GM23248 (cell line): ENCODE data around the gene RTN4IP1. TPM values are rescaled to one million over a fixed set of nuclear protein-coding genes. Genes with fewer than 3 reads are reported as not detected.

ENCODE experiments used
- DNase-seq: peaks from one replicate; pipeline ENCODE4 v3.0.0-alpha.2; 2015
- H2AFZ ChIP-seq: fragments of 200-600 bp; sonication (generic); 2 replicates; pipeline ENCODE4 v1.6.1; 2016; ENCODE audit warnings: antibody characterized with exemption
- H3F3A ChIP-seq: fragments of 200-600 bp; sonication (generic); 2 replicates; pipeline ENCODE4 v1.6.1; 2016; ENCODE audit warnings: mild to moderate bottlenecking, antibody characterized with exemption, mixed run types; ENCODE audit not compliant: insufficient read depth
- H3K27ac ChIP-seq: fragments of 200-600 bp; sonication (generic); 2 replicates; pipeline ENCODE4 v1.5.1; 2016; ENCODE audit warnings: mild to moderate bottlenecking
- H3K27me3 ChIP-seq: fragments of 200-600 bp; sonication (generic); replicated peaks from 2 replicates; pipeline ENCODE4 v1.6.1; 2016; ENCODE audit warnings: mild to moderate bottlenecking; ENCODE audit not compliant: insufficient read depth
- H3K36me3 ChIP-seq: fragments of 200-600 bp; sonication (generic); 2 replicates; pipeline ENCODE4 v1.6.1; 2016; ENCODE audit warnings: low read depth, mild to moderate bottlenecking
- H3K4me1 ChIP-seq: fragments of 200-600 bp; sonication (generic); 2 replicates; pipeline ENCODE4 v1.6.1; 2016; ENCODE audit warnings: mild to moderate bottlenecking; ENCODE audit not compliant: insufficient read depth
- H3K4me2 ChIP-seq: fragments of 200-600 bp; sonication (generic); one replicate; pipeline ENCODE4 v1.6.1; 2016; ENCODE audit warnings: mild to moderate bottlenecking; ENCODE audit not compliant: unreplicated experiment
- H3K4me3 ChIP-seq: fragments of 200-600 bp; sonication (generic); 2 replicates; pipeline ENCODE4 v1.5.1; 2016; ENCODE audit warnings: mild to moderate bottlenecking
- H3K79me2 ChIP-seq: fragments of 200-600 bp; sonication (generic); 2 replicates; pipeline ENCODE4 v1.6.1; 2016; ENCODE audit warnings: mild to moderate bottlenecking; ENCODE audit not compliant: insufficient read depth
- H3K9ac ChIP-seq: fragments of 200-600 bp; sonication (generic); 2 replicates; pipeline ENCODE4 v1.6.1; 2016; ENCODE audit warnings: mild to moderate bottlenecking
- H3K9me2 ChIP-seq: fragments of 200-600 bp; sonication (generic); 2 replicates; pipeline ENCODE4 v1.6.1; 2016; ENCODE audit warnings: mixed run types, mild to moderate bottlenecking, moderate library complexity; ENCODE audit not compliant: insufficient read depth
- H3K9me3 ChIP-seq: fragments of 200-600 bp; sonication (generic); one replicate; pipeline ENCODE4 v1.6.1; 2017; ENCODE audit warnings: low read depth
- H4K20me1 ChIP-seq: fragments of 200-600 bp; sonication (generic); 2 replicates; pipeline ENCODE4 v1.6.0; 2016; ENCODE audit not compliant: insufficient read depth
- EZH2 ChIP-seq: fragments of 200-600 bp; sonication (generic); IDR thresholded peaks from 2 replicates; pipeline ENCODE4 v1.6.1; 2018; ENCODE audit warnings: antibody characterized with exemption, mild to moderate bottlenecking; ENCODE audit not compliant: insufficient read depth, poor library complexity, severe bottlenecking
- EZH2phosphoT487 ChIP-seq: fragments of 200-600 bp; sonication (generic); IDR thresholded peaks from 2 replicates; pipeline ENCODE4 v1.6.1; 2018; ENCODE audit warnings: antibody characterized with exemption, moderate library complexity, mild to moderate bottlenecking, low read depth; ENCODE audit not compliant: insufficient read depth
- WGBS, 2 experiments: methylation state at CpG; one replicate each; pipeline ENCODE4 v1.1.6; 2015 to 2017; ENCODE audit warnings: low lambda C conversion rate in 2 of 2, low coverage in 1 of 2; ENCODE audit errors: missing lambda C conversion rate in 2 of 2; 5-methylcytosine and 5-hydroxymethylcytosine counted together
- in situ Hi-C: fragments of 300-500 bp; cut with MboI; formaldehyde crosslinking; loops from 2 replicates; pipeline ENCODE4 v1.15.0; 2020
- polyA plus RNA-seq: library from polyadenylated mRNA; unstranded; fragments of >200 nt; fragmentation: Nextera tagmentation; extraction: Ambion mirVana; gene quantifications from 2 replicates; pipeline ENCODE4 v1.2.1, GENCODE V29; 2016
- total RNA-seq: library from RNA; depleted of rRNA; stranded (reverse); fragments of >200 nt; shearing (Covaris generic); gene quantifications from 2 replicates; pipeline ENCODE4 v1.2.3, GENCODE V29; 2014

RTN4IP1 gene
- total and polyA plus RNA-seq, 2 experiments from 2014 or later, result 5.3 to 8.0 TPM

- 83 to 88% methylated on average over 6 of the region's 6 CpGs for WGBS, 2 experiments
- no peaks in the 10 kb centered on the region; the same call in 1 of the 2 replicates for H3F3A ChIP-seq
- no peak overlapping the region for H3K4me3 ChIP-seq
- H3K9ac ChIP-seq, result no peak overlapping the region
- H3K27ac ChIP-seq, result no peak overlapping the region
- no peak overlapping the region for H3K4me2 ChIP-seq
- H3K36me3 ChIP-seq, result 0 out of 2 replicates have a peak, but pooled peaks cover 2% of the 10 kb centered on the region
- in situ Hi-C loops, result no loop called here
- no peaks in the 10 kb centered on the region for H3K79me2 ChIP-seq
- H3K9me2 ChIP-seq, result no peaks in the 10 kb centered on the region
- no peak for DNase-seq
- TF ChIP-seq EZH2phosphoT487 (no peak), EZH2 (no peak)
- no peaks in the 10 kb centered on the region for H3K27me3 ChIP-seq
- no peaks in the 10 kb centered on the region for H4K20me1 ChIP-seq
- H3K4me1 ChIP-seq, result no peaks in the 10 kb centered on the region
- H2AFZ ChIP-seq, result no peak overlapping the region
- H3K9me3 ChIP-seq, result no peaks in the 10 kb centered on the region
Observed at GRCh38 chr6:106670236-106670635, 40.9 kb upstream of the RTN4IP1 start.

GRCh38 chr6:106667022-106667402 is 37.7 kb upstream of the RTN4IP1 start:
- Histone ChIP-seq H2AFZ (no peak overlapping the region), H3K79me2 (no peaks in the 10 kb centered on the region), H3K4me1 (no peaks in the 10 kb centered on the region), H3F3A (no peaks in the 10 kb centered on the region), H3K27ac (no peak overlapping the region), H3K4me2 (no peak overlapping the region), H3K36me3 (0 out of 2 replicates have a peak, but pooled peaks cover 8% of the 10 kb centered on the region), H3K9me2 (no peaks in the 10 kb centered on the region), H3K27me3 (no peaks in the 10 kb centered on the region), H3K9me3 (no peaks in the 10 kb centered on the region), H4K20me1 (no peaks in the 10 kb centered on the region), H3K9ac (no peak overlapping the region), H3K4me3 (no peak overlapping the region)
- WGBS, 2 experiments, result 74 to 76% methylated on average over 4 of the region's 4 CpGs
- in situ Hi-C loops, result no loop called here
- TF ChIP-seq EZH2, result no peak
- no peak for TF ChIP-seq EZH2phosphoT487
- no peak for DNase-seq

GRCh38 chr6:106666282-106667021 is 37.2 kb upstream of the RTN4IP1 start:
- H3K9ac ChIP-seq, result no peak overlapping the region
- 0 out of 2 replicates have a peak, but pooled peaks cover 8% of the 10 kb centered on the region for H3K36me3 ChIP-seq
- no peaks in the 10 kb centered on the region for H3K4me1 ChIP-seq
- no peaks in the 10 kb centered on the region for H3F3A ChIP-seq
- H3K4me3 ChIP-seq, result no peak overlapping the region
- H3K27ac ChIP-seq, result no peak overlapping the region
- no peaks in the 10 kb centered on the region for H3K27me3 ChIP-seq
- no peaks in the 10 kb centered on the region for H3K79me2 ChIP-seq
- H3K4me2 ChIP-seq, result no peak overlapping the region
- H4K20me1 ChIP-seq, result no peaks in the 10 kb centered on the region
- H3K9me3 ChIP-seq, result no peaks in the 10 kb centered on the region
- in situ Hi-C loops, result no loop called here
- DNase-seq, result no peak
- no peaks in the 10 kb centered on the region for H3K9me2 ChIP-seq
- TF ChIP-seq EZH2phosphoT487 (no peak), EZH2 (no peak)
- no peak overlapping the region for H2AFZ ChIP-seq
- 94 to 95% methylated on average over 6 of the region's 6 CpGs for WGBS, 2 experiments

- TF ChIP-seq EZH2phosphoT487 (no peak), EZH2 (no peak)
- WGBS, 2 experiments, result 72 to 74% methylated on average over 2 of the region's 2 CpGs
Observed at GRCh38 chr6:106662458-106662857, 33.2 kb upstream of the RTN4IP1 start.

More at GRCh38 chr6:106662458-106662857, 33.2 kb upstream of the RTN4IP1 start:
- in situ Hi-C loops, result no loop called here
- Histone ChIP-seq H3K27me3 (no peaks in the 10 kb centered on the region), H3K4me1 (no peaks in the 10 kb centered on the region), H3K4me2 (no peak overlapping the region), H3K9me2 (no peaks in the 10 kb centered on the region), H3K36me3 (peaks cover 26% of the 10 kb centered on the region), H4K20me1 (no peaks in the 10 kb centered on the region), H2AFZ (no peak overlapping the region), H3K79me2 (no peaks in the 10 kb centered on the region), H3K4me3 (no peak overlapping the region), H3K27ac (no peak overlapping the region), H3F3A (no peaks in the 10 kb centered on the region), H3K9me3 (no peaks in the 10 kb centered on the region), H3K9ac (no peak overlapping the region)
- no peak for DNase-seq
